ENCODE measurements around the gene BIN2.

Gene BIN2

GRCh38 chr12:51368640-51369517 lies 44.9 kb upstream of the BIN2 start:
- TF ChIP-seq CTCF (IDR thresholded peaks at IDR 0.05; ENCODE audit: borderline replicate concordance, control extremely low read depth, extremely low read depth, insufficient read depth, missing control alignments), result no peak
- in situ Hi-C loops (cut with MboI; ENCODE audit: low sequenced_read_pairs, unreplicated experiment), result no loop called here
- DNase-seq (ENCODE audit: low spot score), result peak; percentile 96

GRCh38 chr12:51365276-51365675 lies 41.3 kb upstream of the BIN2 start:
- TF ChIP-seq CTCF (IDR thresholded peaks at IDR 0.05; ENCODE audit: borderline replicate concordance, control extremely low read depth, extremely low read depth, insufficient read depth, missing control alignments), result no peak
- no peak for DNase-seq (ENCODE audit: low spot score)
- in situ Hi-C loops (cut with MboI; ENCODE audit: low sequenced_read_pairs, unreplicated experiment), result no loop called here

GRCh38 chr12:51364001-51364400 lies 40.0 kb upstream of the BIN2 start:
- no peak for DNase-seq (ENCODE audit: low spot score)
- in situ Hi-C loops (cut with MboI; ENCODE audit: low sequenced_read_pairs, unreplicated experiment), result no loop called here
- no peak for TF ChIP-seq CTCF (IDR thresholded peaks at IDR 0.05; ENCODE audit: borderline replicate concordance, control extremely low read depth, extremely low read depth, insufficient read depth, missing control alignments)

GRCh38 chr12:51362747-51363342 lies 38.9 kb upstream of the BIN2 start:
- TF ChIP-seq CTCF (IDR thresholded peaks at IDR 0.05; ENCODE audit: borderline replicate concordance, control extremely low read depth, extremely low read depth, insufficient read depth, missing control alignments), result no peak
- no peak for DNase-seq (ENCODE audit: low spot score)
- in situ Hi-C loops (cut with MboI; ENCODE audit: low sequenced_read_pairs, unreplicated experiment), result no loop called here

- in situ Hi-C loops (cut with MboI; ENCODE audit: low sequenced_read_pairs, unreplicated experiment), result no loop called here
- TF ChIP-seq CTCF (IDR thresholded peaks at IDR 0.05; ENCODE audit: borderline replicate concordance, control extremely low read depth, extremely low read depth, insufficient read depth, missing control alignments), result no peak
- no peak for DNase-seq (ENCODE audit: low spot score)
Observed at GRCh38 chr12:51362307-51362706, 38.3 kb upstream of the BIN2 start.

GRCh38 chr12:51361161-51362016 lies 37.4 kb upstream of the BIN2 start:
- in situ Hi-C loops (cut with MboI; ENCODE audit: low sequenced_read_pairs, unreplicated experiment), result no loop called here
- no peak for TF ChIP-seq CTCF (IDR thresholded peaks at IDR 0.05; ENCODE audit: borderline replicate concordance, control extremely low read depth, extremely low read depth, insufficient read depth, missing control alignments)
- DNase-seq (ENCODE audit: low spot score), result no peak
